NOMO-1 treated with dmso at 0.1 percent for 144 hours (cell line): ENCODE results near the gene BACH2.

ENCODE experiments used
- DNase-seq: peaks from one replicate; lab custom pipeline; 2025; ENCODE audit not compliant: unreplicated experiment; lab: John Stamatoyannopoulos, UW

BACH2 gene

DNA sequence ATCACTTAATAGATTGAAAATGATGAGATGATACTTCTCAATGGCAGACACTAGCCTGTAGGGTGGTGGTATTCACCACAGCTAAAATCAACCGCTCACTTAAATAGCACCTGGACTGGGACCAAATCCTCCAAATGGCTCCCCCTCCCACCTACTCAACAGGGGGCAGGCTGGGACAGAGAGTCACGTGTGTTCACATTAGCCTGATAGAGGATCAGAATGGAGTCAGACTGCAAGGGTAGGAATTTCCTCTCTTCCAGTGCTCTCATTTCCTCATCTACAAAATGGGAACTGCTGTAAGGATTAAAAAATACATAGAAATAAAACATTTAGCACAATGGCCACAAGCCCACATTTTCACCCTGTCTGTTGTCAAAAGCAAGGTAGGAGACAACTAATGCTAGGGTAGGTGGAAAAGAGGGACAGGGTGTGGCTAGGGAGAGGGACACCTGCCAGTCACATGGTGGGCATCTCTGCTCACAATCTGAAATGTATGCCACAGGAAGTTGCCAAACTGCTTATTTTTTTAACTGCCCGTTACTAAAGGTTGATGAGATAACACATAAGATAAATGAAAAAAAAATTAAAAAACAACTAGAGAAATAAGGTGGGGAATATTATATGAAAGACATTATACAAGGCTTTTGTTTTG is 55.3 kb downstream of the BACH2 start:
- no peak for DNase-seq

DNA sequence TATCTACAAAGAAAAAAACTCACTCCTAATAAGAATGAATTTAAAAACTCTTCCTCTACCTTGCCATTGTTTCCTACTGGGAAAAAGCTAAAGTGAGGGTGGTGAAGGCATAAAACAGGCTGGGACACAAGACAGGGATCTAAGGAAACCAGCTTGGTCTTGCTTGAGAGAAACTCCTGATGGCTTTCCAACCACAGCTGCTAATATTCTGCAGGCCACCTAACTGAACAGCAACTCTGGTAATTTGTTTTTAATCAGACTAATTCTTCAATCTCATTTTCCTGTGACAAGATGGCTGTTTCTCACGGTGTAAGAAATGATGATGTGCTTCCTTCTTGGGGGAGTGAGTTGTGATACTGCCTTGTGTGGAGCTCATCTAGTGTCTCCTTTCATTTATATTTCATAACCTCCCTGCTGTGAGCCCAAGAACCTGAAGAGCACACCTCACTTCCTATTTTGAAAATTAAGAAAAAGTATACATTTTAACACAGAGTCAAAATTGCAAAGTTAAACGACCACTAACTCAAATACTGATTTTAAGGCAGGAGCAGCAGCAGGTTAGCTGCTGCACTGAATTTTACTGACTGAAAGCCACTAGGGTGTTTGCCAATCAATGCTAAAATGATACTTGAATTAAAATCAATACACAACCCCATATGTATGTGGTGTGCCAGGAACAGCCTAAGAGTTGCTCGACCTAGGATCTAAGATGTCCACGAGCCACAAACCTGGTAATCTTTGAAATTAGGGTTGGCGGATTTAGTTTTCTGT is 58.0 kb downstream of the BACH2 start:
- DNase-seq = no peak

DNA sequence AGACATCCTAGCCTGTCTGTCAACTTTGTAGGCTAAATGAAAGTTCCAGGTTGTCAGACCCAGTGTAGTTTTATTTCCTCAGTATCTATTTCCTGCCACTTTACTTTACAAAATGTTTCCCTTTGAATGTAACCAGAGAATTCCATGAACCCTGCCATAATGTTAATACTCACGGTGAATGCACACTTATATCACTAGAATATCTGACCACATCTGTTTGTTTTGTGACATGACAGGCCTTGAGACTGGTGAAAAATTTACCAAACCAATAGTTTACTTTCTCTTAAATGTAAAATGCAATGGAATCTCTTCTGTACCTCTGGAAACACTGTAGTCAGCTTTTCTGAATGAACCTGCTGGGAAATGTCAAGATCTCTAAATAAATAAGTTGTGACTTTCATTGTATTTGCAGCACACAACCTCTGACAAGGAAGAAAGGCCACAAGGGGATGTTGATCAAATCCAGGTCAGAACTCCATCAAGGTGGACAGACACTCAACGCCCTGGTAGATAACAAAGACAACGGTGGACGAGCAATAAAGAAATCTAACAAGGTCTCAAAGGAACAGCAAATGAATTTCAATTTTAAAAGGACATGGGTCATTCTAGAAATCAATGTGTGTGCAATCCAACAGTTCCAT is 59.2 kb downstream of the BACH2 start:
- no peak for DNase-seq

DNA sequence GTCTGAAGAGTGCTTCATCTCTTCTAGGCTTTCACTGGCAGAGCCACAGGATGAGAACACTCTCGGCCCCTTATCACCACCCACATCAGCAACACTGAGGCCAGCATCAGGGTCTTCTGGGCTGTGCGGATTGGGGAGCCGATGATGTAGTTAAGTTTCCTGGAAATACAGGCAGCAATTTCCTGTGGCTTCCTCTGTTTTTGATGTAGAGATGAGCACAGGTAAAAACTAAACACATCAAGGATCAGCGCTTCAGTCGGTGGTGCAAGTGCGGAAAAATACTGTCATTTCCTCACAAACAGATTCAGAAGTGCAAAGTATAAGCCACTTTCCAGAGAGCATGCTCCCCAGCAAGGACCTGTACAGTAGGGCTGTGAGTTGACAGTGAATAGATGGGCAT is 62.6 kb downstream of the BACH2 start:
- DNase-seq = no peak

DNA sequence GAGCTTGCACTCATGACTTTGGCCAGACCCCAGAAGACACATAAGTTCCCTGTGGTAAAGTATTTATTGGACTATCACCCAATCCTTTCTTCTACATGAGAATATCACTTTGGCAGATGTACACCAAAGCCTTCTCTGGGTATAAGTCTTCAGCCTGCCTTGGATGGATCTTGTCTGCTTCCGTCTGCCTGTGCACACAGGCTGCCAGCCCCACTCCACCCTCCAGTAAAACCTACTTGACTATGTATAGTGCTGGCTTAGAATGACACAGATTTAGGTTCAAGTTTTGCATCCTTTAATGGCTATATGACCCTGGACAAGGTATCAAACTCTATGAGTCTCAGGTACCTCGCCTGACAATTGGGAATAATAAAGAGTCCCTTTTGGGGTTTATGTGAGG is 63.4 kb downstream of the BACH2 start:
- no peak for DNase-seq

DNA sequence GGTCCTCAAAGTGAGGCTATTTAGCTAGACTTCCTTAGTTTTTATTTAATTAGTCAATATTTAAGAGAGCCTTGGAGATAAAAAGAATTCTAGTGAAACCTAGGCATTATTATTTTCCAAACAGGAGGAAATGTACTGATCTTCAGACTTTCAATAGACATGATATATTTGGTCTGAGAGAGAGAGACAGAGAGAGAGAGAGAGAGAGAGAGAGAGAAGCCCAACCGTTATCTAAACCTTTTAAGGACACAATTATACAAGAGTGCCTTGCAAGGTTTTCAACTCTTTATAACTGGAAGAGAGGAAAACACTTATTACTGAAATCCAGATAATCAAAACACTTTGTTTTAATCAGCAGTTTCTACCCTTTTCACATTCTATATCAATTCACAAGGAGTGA is 64.8 kb downstream of the BACH2 start:
- no peak for DNase-seq

DNA sequence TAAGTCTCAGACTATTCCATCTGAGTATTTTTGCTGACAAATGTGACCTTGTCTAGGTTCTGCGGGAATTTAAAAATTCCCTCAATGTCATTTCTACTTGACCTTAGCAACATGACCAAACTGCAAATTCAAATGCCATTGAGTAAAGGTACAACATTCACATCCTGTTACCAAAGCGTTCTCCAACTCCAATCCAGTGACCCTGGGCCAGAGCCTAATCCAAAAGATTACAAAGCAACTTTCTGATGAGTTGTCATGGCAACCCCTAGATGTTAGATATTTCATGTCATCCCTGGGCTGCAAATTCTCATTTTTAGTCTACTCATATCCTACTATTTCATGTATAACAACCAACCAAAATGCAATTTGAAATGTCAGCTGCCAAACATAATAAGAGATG is 65.3 kb downstream of the BACH2 start:
- no peak for DNase-seq

DNA sequence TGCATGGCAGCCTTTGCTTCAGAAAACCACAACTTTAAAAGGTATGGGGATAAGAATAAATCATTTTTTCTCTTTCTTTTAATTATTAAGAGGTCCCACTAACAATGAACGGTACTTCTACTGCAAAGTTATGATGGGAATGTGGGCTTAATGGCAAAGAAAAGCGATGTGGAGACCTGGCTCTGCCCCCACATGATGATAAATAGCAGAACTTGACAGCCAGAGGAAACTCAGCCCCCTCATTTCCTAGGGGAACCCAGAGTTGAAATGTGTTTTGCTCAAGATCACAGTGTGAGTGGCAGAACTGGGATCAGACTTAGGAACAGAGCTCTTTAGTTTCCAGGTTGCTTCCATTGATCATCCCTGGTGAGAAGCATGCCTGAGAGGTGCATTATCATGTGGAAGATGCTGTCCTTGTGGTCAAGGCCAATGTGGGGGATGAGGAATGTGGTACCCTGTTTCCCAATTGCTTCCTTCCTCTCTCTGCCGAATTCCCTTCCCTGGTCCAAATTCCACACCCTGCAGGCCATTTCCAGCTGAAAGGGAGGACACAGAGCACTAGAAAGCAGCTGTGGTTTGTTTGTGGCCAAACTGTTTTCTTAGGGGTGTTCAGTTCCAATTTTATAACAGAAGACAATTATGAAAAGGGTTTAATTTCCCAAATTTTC is 66.0 kb downstream of the BACH2 start:
- no peak for DNase-seq

DNA sequence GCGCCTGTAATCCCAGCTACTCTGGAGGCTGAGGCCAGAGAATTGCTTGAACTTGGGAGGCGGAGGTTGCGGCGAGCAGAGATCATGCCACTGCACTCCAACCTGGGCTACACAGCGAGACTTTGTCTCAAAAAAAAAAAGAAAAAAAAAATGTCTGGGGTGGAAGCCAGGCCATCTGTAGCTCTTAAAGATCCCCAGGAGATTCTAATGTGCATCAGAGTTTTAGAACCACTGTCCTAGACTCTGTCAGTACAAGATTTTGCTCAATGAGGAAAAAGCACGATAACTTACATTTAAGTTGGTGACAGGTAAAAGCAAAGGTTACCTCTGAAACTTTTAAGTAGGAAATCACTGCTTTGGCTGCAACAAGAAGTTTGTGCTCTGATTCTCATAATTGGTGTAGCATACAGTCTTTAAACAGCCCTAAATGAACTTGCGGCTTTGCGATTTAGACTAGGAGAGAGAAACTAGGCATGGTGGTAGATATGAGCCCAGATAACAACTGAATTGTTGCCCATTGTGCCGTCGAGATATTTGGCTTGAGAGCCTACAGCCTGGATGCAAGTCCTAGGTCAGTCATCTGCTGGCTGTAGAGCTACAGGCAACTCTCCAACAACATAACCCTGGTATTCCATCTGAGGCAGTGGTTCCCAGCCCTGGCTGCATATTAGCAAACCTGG is 67.2 kb downstream of the BACH2 start:
- no peak for DNase-seq

DNA sequence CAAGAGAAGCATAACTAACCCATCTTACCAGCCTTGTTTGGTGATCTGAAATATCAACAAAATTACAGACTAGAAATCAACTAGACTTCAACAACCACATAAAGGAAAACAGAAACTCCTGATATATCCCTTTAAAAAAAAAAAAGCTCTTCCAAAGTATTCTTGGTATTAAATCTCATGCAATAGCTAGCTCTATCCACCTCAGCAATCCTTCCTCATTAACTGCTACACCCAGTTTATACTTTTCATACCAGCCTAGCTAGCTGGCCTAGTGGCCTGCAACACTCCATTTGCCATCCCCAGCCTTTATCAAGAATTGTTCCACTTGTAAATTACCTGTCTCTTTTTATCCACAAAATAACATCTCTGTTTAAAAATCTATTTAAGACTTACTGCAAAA is 69.0 kb downstream of the BACH2 start:
- DNase-seq = no peak

DNA sequence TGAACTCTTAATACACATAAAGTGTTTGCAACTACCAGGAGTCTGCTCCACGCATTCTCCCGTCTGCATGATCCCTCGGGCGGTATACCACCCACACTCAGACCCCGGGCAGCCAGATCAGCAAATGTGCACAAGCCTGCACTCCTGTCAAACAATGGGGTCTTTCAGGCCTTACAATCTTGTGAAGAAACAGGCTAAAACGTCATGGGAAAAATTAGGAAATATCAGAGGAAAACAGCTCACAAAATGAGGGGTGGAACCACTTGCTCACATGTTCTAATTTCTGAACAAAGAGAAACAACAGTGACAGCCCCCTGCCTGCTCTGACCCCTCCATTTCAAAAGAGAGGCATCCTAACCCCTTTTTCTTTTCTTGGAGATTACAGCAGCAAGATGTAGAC is 69.4 kb downstream of the BACH2 start:
- no peak for DNase-seq

DNA sequence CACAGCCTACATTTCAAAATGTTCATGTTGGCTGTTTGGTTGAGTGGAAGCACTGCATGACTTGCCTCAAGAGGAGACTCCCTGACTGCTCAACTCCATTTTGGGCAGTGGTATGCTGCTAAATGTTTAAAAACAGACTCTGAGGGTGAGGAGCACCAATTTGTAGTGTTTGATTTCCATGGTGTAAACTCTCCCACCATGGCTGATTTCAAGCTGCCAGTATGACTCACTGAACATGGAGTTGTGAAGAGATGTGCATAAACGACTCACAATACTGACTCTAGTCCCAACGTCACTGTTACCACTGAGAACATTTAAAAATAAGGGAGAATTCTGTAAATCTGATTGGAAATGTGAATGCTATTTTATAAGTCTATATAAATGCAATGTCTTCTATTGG is 70.4 kb downstream of the BACH2 start:
- no peak for DNase-seq

DNA sequence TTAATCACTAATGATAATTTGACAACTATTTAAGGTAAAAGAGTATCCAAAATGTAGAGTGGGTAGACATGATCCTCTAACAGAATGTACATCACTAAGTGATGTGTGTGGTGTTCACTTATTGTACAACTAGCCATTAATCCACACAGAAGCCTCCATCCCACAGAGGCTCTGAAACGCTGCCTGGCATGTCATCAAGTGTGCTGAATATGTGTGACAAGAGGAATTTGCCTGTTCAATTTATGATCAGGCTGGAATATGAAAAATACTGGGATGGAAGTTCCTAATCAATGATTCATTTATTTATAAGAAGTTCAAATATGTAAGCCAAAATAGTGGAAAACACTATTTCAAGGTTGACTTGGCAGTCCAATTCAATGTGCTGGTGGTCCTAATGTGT is 72.4 kb downstream of the BACH2 start:
- DNase-seq = no peak

DNA sequence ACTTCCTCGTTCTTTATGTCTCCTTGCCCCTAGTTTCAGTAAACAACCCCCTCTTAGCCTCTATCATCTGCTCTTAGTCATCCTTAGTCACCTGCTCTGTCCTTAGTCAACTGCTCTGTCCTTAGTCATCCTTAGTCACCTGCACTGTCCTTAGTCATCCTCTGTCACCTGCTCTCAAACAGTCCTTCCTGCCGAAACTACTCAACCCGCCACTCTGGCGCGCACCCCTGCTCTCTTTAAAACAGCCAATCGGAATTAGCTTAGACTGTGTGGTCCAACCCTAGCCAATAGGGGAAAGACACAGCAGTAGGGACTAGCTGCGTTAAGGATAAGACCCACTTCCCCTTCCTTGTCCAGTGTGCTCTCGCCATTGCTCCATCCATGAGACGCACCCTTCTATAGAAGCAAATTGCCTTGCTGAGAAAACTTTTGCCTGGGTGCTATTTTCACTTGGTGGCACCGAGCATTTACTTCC is 73.9 kb downstream of the BACH2 start:
- no peak for DNase-seq

DNA sequence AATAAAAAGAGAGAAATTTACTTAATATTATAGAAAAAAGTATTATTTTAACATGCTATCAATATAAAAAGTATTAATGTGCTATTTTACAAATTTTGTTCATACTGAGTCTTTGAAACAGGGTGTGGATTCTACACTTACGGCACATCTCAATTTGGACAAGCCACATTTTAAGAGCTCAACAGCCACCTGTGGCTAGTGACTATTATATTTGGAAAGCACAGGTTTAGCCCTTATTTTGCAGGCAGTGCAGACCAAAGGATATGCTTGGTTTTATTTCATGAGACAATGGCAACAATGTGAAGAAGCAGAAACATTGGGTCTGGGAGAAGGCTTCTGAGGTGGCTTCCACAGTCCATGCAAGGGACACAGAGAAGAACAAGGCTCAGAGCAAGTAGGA is 74.6 kb downstream of the BACH2 start:
- DNase-seq = no peak

DNA sequence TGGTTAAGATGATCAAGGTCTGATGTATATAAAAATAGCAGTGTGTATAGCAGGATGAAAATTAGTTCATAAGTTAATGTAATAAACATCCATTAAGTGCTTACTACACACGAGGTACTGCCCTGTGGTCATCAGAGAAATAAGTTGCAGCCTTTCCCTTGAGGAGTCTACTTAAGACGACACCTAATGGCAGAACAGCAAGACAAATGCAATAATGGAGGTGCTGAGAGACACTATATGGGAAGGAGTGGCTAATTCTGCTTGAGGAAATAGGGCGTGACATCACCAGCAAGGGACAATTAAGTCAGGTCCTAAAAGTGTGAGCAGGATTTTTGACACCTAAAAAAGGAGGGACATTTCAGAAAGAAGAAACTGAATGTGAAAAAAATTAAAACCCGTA is 75.2 kb downstream of the BACH2 start:
- DNase-seq = no peak

DNA sequence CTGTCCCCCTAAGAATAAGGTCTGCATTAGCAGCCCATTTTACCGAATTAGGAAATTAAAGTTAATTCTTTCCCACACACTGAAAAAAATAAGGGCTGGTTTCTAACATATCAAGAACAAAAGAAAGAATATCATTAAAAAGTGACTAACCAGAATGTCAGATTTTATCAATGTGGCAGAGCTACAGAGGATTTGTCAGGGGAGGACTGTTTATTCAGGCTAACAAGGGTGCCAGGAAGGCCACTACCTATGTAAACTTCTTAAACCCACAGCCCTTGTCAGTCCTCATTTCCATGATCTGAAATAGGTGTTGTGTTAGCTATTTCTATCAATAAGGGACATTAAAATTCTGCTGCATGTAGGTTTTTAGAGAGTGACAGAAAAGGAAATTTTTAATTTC is 76.4 kb downstream of the BACH2 start:
- DNase-seq = no peak

DNA sequence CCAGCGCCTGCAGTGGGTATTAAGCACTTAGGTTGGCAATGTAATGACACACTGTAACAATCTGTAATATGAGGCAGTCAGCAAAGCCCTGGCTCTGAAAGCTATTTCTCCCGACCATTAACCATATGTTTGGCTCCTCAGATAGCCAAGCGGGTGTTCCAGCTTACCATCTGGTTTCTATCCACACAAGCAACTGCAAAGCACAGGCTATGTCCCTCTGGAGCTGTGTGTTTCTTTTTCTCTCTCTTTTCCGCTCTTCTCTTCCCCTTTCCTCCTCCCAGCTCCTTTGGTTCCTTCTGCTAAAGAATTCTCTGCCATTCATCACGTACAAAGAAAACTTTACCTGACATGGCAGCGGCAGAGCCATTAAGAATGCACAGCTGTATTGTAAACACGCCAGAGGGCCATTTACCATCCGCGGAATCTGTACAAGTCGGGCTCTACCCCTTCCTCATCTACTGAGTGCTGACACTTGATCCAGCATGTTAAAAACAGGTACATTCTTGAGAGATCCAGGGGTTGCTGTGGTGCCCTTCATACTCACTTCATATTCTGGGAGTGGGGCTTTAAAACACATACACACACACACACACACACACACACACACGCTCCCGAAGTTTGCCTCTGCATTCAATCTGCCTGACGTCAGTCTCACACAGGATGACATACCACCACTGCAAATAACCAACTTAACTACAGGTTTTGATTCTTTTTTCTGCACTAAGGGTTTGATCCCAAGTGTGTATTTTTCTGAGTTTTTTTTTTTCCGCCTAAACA is 77.2 kb downstream of the BACH2 start:
- no peak for DNase-seq

DNA sequence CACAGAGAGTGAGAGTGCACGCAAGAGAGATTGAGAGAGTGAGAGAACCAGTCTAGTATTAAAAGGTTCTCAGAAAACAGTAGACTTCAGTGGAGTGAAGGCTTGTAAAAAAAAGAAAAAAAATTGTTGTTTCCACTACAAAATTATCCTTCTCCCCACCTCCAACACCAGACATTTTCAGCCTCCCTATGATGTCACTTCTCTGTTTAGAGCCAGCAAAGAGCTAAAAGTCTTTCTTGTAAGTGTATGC is 77.8 kb downstream of the BACH2 start:
- no peak for DNase-seq

DNA sequence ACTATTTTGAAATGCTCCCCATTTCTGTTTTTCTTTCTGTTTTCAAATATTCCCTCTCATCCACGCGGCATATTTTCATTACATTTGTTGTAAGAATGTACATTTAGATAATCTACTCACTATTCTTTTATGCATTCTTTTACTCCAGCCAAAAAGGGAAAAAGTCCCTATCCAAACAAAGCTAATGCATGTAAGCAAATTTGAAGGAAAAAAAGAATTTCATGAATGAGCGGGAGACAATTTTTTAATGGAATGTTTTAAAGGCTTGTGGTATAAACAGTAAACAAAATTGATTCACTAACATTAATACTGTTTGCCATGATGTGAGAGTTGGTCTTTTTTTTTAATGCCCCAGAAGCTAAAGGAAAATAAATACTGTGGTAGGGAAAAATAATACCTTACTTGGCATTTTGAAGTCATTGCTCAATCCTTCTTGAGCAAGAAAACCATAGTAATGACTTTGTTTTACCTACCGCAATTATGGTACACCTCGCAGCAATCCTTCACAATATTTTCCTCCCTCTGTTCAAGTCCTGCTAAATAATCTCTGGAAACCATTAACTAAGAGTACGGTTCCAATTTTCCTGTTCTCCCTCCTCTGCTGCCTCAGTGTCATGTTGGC is 79.0 kb downstream of the BACH2 start:
- DNase-seq = no peak
